Neural cell (in vitro differentiated cells): Measurements from ENCODE around the gene DENND6A.
"Not testable (repeated sequence)": the region's sequence is repeated elsewhere in the genome, so short reads cannot be mapped to it uniquely, and the experiment has no call there.

Experiments
- CTCF ChIP-seq: fragments of 450-650 bp; IDR thresholded peaks from 2 replicates; pipeline ENCODE4 v1.5.1; 2014; ENCODE audit warnings: antibody characterized with exemption, mild to moderate bottlenecking, moderate library complexity; ENCODE audit not compliant: poor library complexity, severe bottlenecking
- POLR2AphosphoS5 ChIP-seq: IDR thresholded peaks from 2 replicates; pipeline ENCODE4 v1.6.1; 2012

GRCh38 chr3:57611870-57612269 is 81.0 kb downstream of the DENND6A start:
- not testable (repeated sequence) for TF ChIP-seq POLR2AphosphoS5, CTCF
